HFFc6 (cell line): ENCODE results near the gene AIFM2. TPM values are rescaled to one million over a fixed set of nuclear protein-coding genes. Genes with fewer than 3 reads are reported as not detected.
"Not testable (repeated sequence)": the region's sequence is repeated elsewhere in the genome, so short reads cannot be mapped to it uniquely, and the experiment has no call there.

Source experiments
- DNase-seq: peaks from one replicate; pipeline ENCODE4 v3.0.0-alpha.2; 2018
- H3K27ac Mint-ChIP-seq: 2 replicates; pipeline ENCODE4 v1.8.0; 2020; ENCODE audit warnings: mild to moderate bottlenecking, mixed read lengths
- H3K27me3 Mint-ChIP-seq: 2 replicates; pipeline ENCODE4 v1.8.0; 2021; ENCODE audit warnings: mild to moderate bottlenecking, moderate library complexity, mixed read lengths; ENCODE audit not compliant: insufficient read depth
- H3K36me3 Mint-ChIP-seq: 2 replicates; pipeline ENCODE4 v1.8.0; 2021; ENCODE audit warnings: low read depth, mixed read lengths
- H3K4me1 Mint-ChIP-seq: 2 replicates; pipeline ENCODE4 v1.8.0; 2020; ENCODE audit warnings: low read depth, mixed read lengths
- H3K4me3 Mint-ChIP-seq: 2 replicates; pipeline ENCODE4 v1.8.0; 2020; ENCODE audit warnings: mild to moderate bottlenecking, moderate library complexity, mixed read lengths
- H3K9me3 Mint-ChIP-seq: 2 replicates; pipeline ENCODE4 v1.8.0; 2020; ENCODE audit warnings: mild to moderate bottlenecking, mixed read lengths
- CTCF ChIP-seq: fragments of 200-600 bp; sonication (generic); IDR thresholded peaks from 2 replicates; pipeline ENCODE4 v1.5.0; 2021; ENCODE audit warnings: antibody characterized with exemption, mild to moderate bottlenecking
- total RNA-seq, 6 experiments: library from RNA; stranded (reverse); fragmentation: NEBNext Ultra II Directional; extraction: Animal tissue kit (Norgen Biotek cat#: 25700); gene quantifications; 2 replicates in 1 of 6; 3 replicates in 5 of 6; pipeline ENCODE4 v1.2.3, GENCODE V29; 2021

Gene AIFM2
- total RNA-seq, 6 experiments from 2014 or later, result 5.1 to 12.3 (median 10.4) TPM

- Mint-ChIP-seq H3K27me3 (peaks cover 33% of the 10 kb centered on the region), H3K9me3 (no peaks in the 10 kb centered on the region)
Measured at GRCh38 chr10:70084189-70084588, 48.4 kb downstream of the AIFM2 start.

GRCh38 chr10:70080789-70081188 is 51.8 kb downstream of the AIFM2 start:
- H3K9me3 Mint-ChIP-seq, H3K4me1 Mint-ChIP-seq, H3K36me3 Mint-ChIP-seq, DNase-seq, H3K4me3 Mint-ChIP-seq, H3K27ac Mint-ChIP-seq: not testable (repeated sequence)
- peaks cover 40% of the 10 kb centered on the region for H3K27me3 Mint-ChIP-seq

More at GRCh38 chr10:70084189-70084588, 48.4 kb downstream of the AIFM2 start:
- TF ChIP-seq CTCF, result peak; percentile 18
- H3K36me3 Mint-ChIP-seq, result no peaks in the 10 kb centered on the region
- DNase-seq, result no peak
- no peak overlapping the region for H3K4me3 Mint-ChIP-seq
- H3K27ac Mint-ChIP-seq, result no peak overlapping the region
- H3K4me1 Mint-ChIP-seq, result no peaks in the 10 kb centered on the region

- Mint-ChIP-seq H3K9me3 (no peaks in the 10 kb centered on the region), H3K27ac (no peak overlapping the region), H3K4me3 (no peak overlapping the region), H3K4me1 (no peaks in the 10 kb centered on the region), H3K36me3 (no peaks in the 10 kb centered on the region), H3K27me3 (peaks cover 40% of the 10 kb centered on the region)
- no peak for DNase-seq
- no peak for TF ChIP-seq CTCF
Measured at GRCh38 chr10:70078937-70079336, 53.7 kb downstream of the AIFM2 start.

DNA sequence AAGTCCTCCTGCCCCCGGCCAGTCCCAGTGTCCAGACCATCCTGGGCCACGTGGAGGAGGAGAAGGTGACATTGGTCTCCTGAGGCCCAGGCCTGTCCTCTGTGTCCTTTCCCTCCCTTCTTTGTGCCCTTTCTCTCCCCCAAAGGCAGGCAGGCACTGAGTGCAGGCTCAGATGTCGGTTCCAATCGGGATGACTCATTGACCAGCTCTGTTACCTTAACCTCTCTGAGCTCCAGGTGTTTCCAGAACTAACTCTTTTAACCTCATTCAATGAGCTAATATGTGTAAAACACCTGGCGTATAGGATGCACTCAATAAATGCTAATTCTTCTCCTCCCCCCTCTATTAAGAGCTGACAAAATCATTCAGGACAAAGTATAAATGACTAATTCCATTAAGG is 54.3 kb downstream of the AIFM2 start:
- no peaks in the 10 kb centered on the region for H3K36me3 Mint-ChIP-seq
- no peak overlapping the region for H3K27ac Mint-ChIP-seq
- peaks cover 34% of the 10 kb centered on the region for H3K27me3 Mint-ChIP-seq
- H3K9me3 Mint-ChIP-seq, result no peaks in the 10 kb centered on the region
- no peak overlapping the region for H3K4me3 Mint-ChIP-seq
- no peak for DNase-seq
- TF ChIP-seq CTCF, result no peak
- no peaks in the 10 kb centered on the region for H3K4me1 Mint-ChIP-seq

DNA sequence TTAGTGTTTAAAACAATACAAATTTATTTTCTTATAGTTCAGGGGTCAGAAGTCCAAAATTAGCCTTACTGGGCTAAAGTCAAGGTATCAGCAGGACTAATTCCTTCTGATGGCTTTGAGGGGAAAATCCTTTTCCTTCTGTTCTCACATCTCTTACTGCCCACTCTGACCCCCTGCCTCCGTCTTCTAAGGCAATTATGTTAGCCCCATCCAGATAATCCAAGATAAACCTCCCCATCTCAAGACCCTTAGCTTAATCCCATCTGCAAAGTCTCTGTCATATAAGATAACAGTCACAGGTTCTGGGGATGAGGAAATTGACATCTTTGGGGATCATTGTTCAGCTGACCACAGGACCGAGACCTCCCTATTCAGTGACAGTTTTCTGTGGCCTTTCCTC is 57.7 kb downstream of the AIFM2 start:
- Mint-ChIP-seq H3K4me1 (no peaks in the 10 kb centered on the region), H3K27ac (no peak overlapping the region), H3K9me3 (no peaks in the 10 kb centered on the region), H3K4me3 (no peak overlapping the region), H3K27me3 (peaks cover 33% of the 10 kb centered on the region), H3K36me3 (no peaks in the 10 kb centered on the region)
- TF ChIP-seq CTCF, result no peak
- DNase-seq, result no peak

GRCh38 chr10:70074165-70074564 is 58.5 kb downstream of the AIFM2 start:
- Mint-ChIP-seq H3K36me3 (no peaks in the 10 kb centered on the region), H3K27ac (no peak overlapping the region), H3K4me3 (no peak overlapping the region), H3K9me3 (no peaks in the 10 kb centered on the region), H3K27me3 (peaks cover 33% of the 10 kb centered on the region), H3K4me1 (no peaks in the 10 kb centered on the region)
- no peak for TF ChIP-seq CTCF
- DNase-seq, result no peak
